Epithelial cell of esophagus (primary cell): ENCODE results near the gene ZXDC.

Experiments
- DNase-seq: peaks from one replicate; pipeline ENCODE4 v3.0.0; 2010; ENCODE audit warnings: low read depth
- H3K4me3 ChIP-seq: 2 replicates; pipeline ENCODE4 v1.5.1; 2011; ENCODE audit warnings: mild to moderate bottlenecking, low read length, control low read depth
- TF ChIP-seq, protein P1 (sequence below): IDR thresholded peaks from 2 replicates; pipeline ENCODE4 v1.5.1; 2011; ENCODE audit warnings: low read depth, mild to moderate bottlenecking, low read length, control low read depth, inconsistent platforms; ENCODE audit not compliant: insufficient read depth; ENCODE audit errors: missing control alignments

ZXDC gene

DNA sequence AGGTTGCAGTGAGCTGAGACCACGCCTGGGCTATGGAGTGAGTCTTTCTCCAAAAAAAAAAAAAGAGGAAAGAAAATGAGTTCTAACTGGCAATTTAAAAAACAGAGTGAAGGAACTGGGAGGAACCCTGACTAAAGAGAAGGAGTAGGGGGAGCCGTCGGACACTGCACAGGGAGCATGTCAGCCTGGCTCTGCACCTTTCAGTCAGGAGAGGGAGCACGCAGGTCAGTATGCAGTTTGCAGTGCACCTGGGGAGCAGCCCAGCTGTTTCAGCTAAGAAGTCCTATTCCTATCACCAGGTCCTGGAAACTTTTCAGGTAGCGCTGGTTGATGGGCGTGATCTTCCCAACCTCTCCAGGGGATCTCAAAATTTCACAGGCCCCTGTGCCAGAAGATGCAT lies 14.9 kb upstream of the ZXDC start:
- TF ChIP-seq, protein P1, sequence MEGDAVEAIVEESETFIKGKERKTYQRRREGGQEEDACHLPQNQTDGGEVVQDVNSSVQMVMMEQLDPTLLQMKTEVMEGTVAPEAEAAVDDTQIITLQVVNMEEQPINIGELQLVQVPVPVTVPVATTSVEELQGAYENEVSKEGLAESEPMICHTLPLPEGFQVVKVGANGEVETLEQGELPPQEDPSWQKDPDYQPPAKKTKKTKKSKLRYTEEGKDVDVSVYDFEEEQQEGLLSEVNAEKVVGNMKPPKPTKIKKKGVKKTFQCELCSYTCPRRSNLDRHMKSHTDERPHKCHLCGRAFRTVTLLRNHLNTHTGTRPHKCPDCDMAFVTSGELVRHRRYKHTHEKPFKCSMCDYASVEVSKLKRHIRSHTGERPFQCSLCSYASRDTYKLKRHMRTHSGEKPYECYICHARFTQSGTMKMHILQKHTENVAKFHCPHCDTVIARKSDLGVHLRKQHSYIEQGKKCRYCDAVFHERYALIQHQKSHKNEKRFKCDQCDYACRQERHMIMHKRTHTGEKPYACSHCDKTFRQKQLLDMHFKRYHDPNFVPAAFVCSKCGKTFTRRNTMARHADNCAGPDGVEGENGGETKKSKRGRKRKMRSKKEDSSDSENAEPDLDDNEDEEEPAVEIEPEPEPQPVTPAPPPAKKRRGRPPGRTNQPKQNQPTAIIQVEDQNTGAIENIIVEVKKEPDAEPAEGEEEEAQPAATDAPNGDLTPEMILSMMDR: no peak
- DNase-seq: no peak
- H3K4me3 ChIP-seq: no peak overlapping the region

DNA sequence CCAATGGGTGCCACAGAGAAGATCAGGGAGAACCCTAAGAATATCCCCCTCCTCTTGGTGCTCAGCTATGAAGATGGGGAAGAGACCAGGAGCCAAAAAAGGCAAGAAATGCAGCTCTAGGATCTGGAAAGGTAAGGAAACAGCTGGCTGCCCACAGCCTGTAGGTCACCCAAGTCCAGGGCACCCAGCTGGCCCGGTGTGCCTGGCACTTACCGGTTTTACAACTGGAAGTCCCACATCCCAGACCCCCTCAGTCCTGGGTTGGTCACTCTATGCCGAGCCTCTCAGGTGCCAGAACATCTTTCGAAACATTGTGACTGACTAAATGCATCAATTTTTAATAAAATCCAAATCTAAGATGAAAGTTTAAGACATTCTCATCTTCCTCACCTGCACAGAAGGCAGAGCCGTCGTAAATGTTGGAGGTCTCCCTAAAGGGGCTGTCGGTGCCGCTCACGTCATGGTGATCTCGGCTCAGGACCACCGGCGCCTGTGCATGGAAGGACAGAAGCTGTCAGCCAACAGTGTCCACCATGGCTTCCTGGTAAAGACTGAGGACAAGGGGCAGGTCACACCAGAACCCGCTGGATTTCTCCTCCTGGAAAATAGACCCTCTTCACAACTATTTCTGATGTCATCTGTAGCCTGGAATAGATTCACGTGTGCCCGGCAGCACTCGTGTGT lies 13.3 kb upstream of the ZXDC start:
- no peak for DNase-seq

DNA sequence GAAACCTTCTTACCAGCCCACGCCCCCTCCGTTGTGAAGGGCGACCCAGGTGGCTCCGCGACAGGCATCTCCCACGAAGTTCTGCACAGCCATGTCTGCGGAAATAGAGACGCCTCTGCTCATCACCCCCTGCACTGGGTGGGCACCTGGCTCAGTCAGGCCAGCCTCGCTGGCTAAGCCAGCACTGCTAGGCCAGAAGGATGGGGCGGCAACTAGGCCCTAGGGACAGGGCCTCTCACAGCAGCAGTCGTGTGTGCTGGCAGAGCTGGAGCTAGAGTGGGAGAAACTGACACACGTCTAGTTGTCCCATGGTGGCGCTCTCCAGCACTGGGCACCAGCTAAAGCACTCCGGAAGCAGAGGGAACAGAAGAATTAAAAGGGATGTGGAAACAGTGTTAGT lies 12.5 kb upstream of the ZXDC start:
- no peak for DNase-seq
- TF ChIP-seq, protein P1: no peak
- no peak overlapping the region for H3K4me3 ChIP-seq

More for the DNA sequence above, 13.3 kb upstream of the ZXDC start:
- TF ChIP-seq, protein P1: no peak
- H3K4me3 ChIP-seq: no peak overlapping the region

DNA sequence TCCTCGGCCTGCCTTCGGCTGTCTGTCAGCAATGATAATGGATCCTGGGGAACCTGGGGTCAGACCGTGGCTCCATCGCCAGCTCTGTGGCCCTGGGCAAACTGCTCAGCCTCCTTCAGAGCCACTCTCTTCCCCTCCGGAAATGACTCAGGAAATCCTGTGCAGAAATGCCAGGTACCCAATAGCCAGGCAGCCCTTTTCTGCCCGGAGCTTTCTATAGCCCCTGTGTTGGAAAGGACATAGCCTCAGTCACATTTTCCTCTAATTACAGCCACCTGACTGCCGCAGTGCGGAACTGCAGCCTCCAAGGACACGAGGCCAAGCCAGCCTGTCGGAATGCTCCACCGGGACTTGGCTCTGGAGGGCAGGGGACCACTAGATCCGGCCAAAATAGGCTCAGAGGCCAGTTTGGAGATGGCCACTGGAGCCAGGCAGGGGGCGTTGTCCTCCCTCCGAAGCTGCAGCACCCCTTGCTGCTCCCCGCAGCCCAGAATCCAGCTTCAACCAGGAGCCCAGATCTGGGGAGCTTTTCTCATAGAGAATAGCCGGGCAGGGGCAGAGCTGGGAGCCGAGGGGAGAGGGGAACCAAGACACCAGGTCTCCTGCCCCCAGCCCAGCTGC lies 11.6 kb upstream of the ZXDC start:
- peak; percentile 72 for DNase-seq
- no peak overlapping the region for H3K4me3 ChIP-seq
- TF ChIP-seq, protein P1: no peak

DNA sequence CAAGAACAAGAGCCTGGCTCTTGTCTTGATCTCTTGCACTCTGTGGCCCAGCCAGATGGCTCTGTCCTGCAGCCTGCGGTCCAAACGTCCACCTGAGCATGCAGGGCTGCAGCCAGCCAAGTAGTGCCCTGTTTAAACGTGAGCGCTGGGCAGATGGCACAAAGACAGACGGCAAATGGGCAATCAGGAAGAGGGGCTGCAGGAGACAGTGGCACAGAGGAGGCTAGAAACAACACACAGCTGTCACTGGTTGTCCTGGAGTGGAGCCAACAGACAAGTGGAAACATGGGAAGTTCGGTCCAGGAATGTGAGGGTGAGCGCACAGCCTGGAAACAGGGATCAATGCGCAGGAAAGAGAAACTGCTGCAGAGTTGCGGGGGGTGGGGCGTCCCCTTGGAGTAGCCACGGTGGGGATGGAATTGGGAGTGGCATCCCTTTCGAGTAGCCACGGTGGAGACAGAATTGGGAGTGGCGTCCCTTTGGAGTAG lies 10.7 kb upstream of the ZXDC start:
- TF ChIP-seq, protein P1: no peak
- H3K4me3 ChIP-seq: no peak overlapping the region
- DNase-seq: peak; percentile 72

DNA sequence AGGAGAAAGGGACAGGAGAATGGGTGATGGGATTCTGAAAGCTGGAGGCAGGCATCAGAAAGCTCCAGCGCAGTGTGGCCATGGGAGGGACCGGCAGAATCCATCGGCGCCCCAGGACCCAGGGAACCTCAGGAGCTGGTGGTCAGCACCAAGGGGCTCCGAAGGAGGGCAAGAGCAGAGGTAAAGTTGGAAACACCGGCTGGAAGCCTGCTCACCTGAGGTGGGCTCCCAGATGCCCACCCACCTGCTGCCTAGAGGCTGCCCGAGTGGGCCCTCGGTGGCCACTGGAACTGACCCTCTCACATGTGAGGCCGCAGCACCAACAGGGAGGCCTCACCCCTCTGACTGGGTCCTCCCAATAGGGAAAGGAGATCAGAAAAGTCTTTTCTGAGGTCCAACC lies 10.3 kb upstream of the ZXDC start:
- TF ChIP-seq, protein P1: no peak
- H3K4me3 ChIP-seq: no peak overlapping the region
- no peak for DNase-seq
